Measurements from ENCODE around the gene TMOD4. TPM values are rescaled to one million over a fixed set of nuclear protein-coding genes. Genes with fewer than 3 reads are reported as not detected.

TMOD4 gene
- total and polyA plus RNA-seq, 9 of the 15 experiments (the other 6 are each of a cell fraction or from before 2014, with no cell fraction given) = 0.18 to 1.8 (median 1.1) TPM; not detected in 1

GRCh38 chr1:151147132-151147503 is 28.7 kb downstream of the TMOD4 start (continued):
- TF ChIP-seq GTF2B (IDR thresholded peaks at IDR 0.05; ENCODE audit: extremely low read depth, insufficient read length) = no peak
- no peak for TF ChIP-seq MCM5 (IDR thresholded peaks at IDR 0.05; ENCODE audit: low read depth)
- TF ChIP-seq ZNF24 (IDR thresholded peaks at IDR 0.05) = no peak
- no peak for TF ChIP-seq IRF2 (CRISPR knock-in tag; IDR thresholded peaks at IDR 0.05)
- TF ChIP-seq PHB (CRISPR knock-in tag; IDR thresholded peaks at IDR 0.05) = no peak
- no peak for TF ChIP-seq BDP1 (IDR thresholded peaks at IDR 0.05; ENCODE audit: insufficient read depth, insufficient read length)
- TF ChIP-seq PML (IDR thresholded peaks at IDR 0.05; ENCODE audit: low read length) = no peak
- peak; percentile 62 for TF ChIP-seq MGA (IDR thresholded peaks at IDR 0.05)
- TF ChIP-seq ZNF140 (CRISPR knock-in tag; IDR thresholded peaks at IDR 0.05) = no peak
- no peak for TF ChIP-seq SRF (CRISPR knock-in tag; IDR thresholded peaks at IDR 0.05)
- no peak for TF ChIP-seq SMARCB1 (IDR thresholded peaks at IDR 0.05; ENCODE audit: insufficient read length, low read depth)
- TF ChIP-seq ZNF586 (CRISPR knock-in tag; conservative IDR thresholded peaks at IDR 0.05) = no peak
- TF ChIP-seq ZNF449 (CRISPR knock-in tag; IDR thresholded peaks at IDR 0.05) = no peak
- TF ChIP-seq FOXK2 (conservative IDR thresholded peaks at IDR 0.05 in 1 of 2, IDR thresholded peaks at IDR 0.05 in 1 of 2; ENCODE audit: low read depth in 2 of 2) = no peak
- TF ChIP-seq ZC3H8 (IDR thresholded peaks at IDR 0.05) = no peak
- no peak for TF ChIP-seq ZNF354B (CRISPR knock-in tag; IDR thresholded peaks at IDR 0.05)
- TF ChIP-seq KAT7 (CRISPR knock-in tag; IDR thresholded peaks at IDR 0.05; ENCODE audit: borderline replicate concordance) = 0 out of 2 replicates have a peak, but pooled peaks have one; percentile 47
